T-helper 9 cell (primary cell): ENCODE data around the gene C9.
"Not testable (repeated sequence)": the region's sequence is repeated elsewhere in the genome, so short reads cannot be mapped to it uniquely, and the experiment has no call there.

Experiments
- DNase-seq: peaks from one replicate; pipeline ENCODE4 v3.0.0-alpha.2; 2020
- total RNA-seq, 2 donors: gene quantifications; one replicate each; lab custom pipeline; 2026; lab: John Stamatoyannopoulos, UW

The C9 gene
- total RNA-seq: 0 reads per million in 2 donors

DNA sequence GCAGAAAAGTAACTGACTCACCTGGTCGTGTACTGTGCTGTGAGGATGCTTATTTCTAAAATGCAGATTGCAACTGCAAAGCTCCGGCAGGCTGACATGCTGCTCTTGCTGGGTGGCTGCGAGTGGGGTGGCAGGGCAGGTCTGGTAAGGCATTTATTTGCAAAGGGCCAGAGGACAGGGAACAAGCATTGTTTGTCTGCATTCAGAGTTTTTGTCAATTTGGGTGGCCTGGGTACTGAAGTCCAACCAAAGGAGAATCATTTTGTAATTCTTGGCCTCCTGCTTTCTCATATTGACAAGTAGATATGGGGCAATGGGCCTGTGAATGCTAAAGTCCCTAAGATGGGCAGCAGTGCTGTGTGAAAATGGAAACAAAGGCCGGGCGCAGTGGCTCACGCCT, at the start of gene C9:
Gene C9, minus strand, starts transcription at position 129 of the 400 bp plus-strand sequence. Its CDS starts 31 bp downstream, at position 98.
- DNase-seq: no peak

DNA sequence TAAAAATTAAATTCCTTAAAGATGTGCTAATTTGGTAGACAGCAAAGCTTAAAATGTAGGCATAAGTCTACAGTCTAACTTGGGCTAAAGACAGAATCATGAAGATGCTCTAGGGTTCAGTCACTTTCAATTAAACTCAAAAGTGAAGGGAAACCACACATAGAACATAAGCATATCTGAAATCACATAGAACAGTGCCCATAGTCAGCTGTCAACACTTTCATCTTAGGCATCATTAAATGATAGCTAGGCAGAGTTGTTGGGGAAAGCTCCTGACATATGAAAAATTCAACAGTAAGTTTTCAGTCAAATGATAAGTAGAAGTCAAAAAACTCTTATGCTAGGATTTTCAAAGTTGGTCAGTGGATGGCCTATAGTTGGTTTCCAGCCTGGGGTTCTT, 49.5 kb upstream of the C9 start:
- no peak for DNase-seq

DNA sequence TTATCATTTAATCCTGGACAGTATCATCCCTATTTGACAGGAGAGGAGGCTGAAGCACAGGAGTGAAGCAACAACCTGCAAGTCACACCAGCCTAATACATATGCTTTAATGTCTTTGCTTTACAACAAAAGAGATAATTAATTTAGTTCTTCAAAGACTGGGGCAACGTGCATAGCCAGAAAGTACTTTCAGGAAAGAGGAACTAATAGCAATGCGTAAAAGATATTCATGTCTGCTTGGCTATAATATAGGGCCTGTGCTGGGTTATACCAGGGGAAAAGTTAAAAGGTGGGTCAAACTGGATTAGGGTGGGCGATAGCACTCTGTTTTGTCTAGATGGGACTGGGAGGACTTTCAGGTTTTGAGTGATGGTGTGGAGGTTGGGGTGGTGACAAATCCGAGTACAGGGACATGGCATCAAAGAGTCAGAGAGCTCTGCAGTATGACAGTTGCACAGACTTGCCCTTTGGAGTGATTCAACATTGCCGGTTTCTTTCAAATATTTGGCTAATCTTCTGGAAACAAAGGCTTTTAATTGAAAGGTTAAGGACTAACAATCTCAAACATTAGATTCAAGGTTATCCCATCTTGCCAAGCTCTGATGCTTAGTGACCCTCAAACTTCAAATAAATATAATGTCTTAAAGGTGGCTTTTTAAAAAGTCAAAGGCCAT, 48.6 kb upstream of the C9 start:
- no peak for DNase-seq

DNA sequence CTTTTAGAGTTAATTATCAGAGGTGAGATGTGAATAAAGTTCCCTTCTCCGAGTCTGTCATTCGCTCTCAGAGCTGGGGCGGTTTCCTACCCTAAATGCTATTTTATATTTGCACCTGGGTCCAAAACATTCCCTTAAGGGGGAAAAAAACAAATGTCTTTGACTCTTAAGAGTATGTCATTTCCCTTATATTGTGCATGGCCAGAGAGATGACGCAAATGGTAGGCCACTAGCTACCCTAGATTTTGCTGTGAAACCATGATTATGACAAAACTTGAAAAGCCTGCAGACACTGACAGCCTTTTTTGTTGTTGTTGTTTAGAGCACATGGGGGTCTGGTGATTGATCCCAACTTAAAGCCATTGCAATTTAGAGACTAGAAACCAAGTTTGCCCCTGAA, 47.7 kb upstream of the C9 start:
- DNase-seq: no peak

DNA sequence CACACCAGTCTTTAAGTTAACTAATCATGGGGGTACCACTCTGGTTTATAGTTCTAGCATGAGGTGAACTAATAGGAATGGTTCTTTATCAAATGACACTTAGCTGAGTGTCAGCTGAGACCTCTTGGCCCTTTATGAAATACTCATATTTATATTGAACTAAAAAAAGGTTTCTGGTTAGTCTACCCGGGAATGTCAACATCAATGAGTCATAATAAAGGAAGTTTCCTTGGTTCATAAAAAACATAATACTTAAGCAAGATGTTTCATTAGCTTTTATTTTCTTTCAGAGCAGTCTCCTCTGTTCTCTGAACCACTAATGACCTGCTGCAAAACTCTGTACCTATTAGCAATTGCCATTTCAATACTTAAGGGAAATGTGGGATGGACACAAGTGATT, 46.8 kb upstream of the C9 start:
- no peak for DNase-seq

DNA sequence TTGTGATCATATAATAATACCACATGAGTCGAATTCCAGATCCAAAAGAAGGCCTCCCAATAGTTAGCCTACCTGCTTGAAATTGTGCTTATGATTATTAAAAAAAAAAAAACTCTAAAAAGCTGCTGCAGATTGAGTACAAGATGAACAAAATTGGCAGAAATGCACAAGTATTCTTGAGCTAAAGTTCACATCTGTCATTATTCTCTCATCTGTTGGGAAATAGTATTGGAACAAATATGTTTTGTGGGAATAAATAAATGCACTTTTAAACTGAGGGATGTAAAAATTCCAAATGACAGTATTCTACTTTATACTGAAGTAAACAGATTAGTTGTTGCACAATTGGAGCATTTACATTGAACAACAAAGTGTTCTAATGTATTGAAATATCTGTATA, 44.7 kb upstream of the C9 start:
- DNase-seq: no peak

DNA sequence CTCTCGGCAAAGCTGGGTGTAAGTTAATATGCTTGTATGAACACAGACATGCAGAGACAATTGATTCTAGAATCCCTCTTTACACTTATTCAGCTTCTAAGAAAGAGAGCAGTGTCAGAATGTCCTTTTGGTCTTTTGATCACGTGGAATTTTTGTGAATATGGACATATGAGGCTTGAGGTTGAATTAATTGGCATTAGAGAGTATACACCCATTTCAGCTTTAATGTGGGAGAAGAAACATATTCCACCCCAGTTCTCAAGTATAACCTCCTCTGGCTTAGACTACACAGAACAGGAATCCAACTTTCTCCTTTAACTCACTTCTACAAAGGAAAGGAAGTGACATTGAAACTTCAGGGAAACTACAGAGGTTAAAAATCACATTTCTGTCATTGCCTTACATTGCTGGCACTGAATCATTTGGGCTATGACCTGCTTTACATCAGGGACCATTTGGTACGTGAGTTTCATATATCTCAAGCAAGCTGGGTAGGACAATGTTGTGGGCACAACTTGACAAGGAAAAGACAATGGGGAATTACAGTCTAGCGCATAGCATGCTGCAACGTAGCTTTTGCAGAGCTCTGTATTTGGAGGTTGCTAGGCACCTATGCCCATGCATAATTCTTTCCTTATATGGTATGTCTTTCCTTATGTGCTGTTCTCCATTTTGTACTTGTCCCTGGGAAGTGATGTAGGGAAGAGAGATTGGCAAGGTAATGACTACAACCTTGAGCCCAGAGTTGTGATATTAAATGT, 41.0 kb upstream of the C9 start:
- no peak for DNase-seq

DNA sequence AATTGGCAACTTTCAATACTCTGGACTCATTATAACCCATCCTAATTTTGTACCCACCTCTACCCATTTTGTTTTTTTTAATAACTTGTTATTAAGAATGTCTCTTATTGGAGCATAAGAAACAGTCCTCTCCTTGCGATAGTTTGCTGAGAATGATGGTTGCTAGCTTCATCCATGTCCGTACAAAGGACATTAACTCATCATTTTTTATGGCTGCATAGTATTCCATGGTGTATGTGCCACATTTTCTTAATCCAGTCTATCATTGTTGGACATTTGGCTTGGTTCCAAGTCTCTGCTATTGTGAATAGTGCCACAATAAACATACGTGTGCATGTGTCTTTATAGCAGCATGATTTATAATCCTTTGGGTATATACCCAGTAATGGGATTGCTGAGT, 39.5 kb upstream of the C9 start:
- DNase-seq: not testable (repeated sequence)

DNA sequence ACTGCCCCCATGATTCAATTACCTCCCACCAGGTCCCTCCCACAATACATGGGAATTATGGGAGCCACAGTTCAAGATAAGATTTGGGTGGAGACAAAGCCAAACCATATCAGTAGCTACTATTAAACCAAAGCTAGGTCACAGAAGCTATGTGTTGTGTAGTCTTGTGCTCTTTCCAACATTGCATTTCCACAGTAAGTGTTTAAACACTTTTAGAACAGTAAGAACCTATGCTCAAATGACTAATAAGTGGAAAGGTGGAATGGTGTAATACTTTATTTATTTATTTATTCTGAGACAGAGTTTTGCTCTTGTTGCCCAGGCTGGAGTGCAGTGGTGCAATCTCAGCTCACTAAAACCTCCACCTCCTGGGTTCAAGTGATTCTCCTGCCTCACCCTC, 37.8 kb upstream of the C9 start:
- not testable (repeated sequence) for DNase-seq

DNA sequence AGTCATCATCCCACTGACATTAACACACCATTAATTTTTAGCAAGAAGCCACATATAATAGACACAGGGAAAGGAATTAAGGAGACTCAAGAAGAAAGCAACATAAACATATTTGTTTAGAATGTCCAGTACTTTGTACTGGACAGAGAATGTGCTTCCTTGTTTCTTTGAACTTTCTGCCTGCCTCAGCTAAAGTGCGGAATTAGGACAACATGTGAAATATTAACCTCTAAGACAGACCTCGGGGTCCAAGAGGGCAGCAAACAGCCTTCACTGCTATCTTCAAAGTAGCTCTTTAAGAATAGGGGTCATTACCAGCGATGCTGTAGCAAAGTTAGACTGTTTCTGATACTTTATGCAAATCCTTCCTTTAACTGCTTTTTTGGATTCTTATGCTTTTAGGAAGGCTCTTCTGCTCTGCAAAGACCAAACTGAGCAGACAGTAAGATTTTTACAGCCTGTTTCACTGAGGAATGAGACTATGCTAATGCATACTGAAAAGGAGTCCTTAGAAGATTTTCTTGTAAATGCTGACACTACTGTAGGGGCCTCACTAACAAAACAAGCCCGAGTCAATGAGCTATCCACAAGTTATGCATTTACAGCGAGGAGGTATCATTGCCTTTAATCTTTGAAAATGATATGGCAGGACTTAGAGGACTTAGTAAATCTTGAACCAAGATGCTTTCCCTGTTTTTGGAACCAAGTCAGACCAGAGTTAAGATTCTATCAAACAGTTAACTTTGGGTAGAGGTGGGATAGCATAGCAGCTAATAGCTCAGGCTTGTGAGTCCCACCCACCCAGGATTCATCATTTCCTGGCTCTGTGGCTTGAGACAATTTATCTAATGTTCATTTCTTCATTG, 36.7 kb upstream of the C9 start:
- DNase-seq: no peak

DNA sequence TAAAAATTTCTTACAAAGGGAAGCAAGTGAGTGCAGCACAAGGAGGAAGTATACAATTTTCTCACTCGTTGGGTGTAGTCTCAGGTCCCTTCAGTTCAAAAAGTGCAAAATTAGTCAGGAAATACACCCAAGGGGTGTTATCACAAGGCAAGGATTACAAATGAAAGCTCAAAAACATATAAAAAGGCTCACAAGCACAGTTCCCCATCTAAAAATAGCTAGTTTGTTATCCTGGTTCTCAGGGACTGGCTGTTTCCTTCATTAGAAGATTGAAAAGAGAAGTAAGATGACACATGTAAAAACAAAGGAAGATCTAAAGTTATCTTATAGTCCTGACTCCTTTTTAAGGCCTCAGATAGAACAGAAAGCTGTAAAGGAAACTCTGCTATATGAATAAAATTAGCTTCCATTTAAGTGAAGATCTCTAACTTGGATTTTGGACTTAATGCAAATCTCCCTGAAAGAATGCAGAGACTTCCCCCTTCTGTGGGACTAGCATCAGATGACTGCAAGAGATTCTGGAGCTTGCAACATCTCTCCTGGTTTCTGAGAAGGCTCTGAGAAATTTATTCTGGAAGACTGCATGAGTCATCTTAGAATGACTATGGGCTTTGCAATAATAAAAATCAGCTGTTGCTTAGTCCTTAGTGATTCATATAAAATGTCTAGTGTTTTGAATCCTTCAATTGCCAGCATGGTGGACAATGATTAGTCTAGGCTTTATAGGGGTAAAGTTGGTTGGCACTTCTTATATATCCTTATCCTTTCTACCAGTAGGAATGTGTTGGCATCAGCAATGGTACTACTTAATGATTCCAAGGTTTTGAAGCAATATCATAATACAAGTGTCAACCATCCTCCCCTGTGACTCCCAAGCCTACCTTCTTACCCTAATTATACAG, 35.1 kb upstream of the C9 start:
- no peak for DNase-seq

DNA sequence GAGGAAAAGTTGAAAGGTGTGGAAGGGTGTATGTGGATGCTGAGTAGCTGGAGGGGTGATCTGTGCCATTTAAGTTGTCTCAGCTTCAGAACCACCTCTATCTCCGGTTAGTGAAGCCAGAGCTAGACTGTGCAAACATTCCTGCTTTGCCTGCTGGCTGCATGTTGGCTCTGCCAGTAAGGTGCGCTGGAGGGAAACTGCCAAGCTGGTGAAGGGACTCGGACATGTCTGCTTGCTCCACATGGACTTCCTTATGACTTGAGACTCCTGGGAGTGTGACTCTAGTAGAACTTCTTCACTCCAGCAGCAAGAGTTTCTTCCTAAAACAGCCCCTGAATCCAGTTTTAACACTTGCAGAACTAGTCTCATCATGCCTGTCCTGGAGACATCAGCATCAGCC, 32.5 kb upstream of the C9 start:
- DNase-seq: no peak

DNA sequence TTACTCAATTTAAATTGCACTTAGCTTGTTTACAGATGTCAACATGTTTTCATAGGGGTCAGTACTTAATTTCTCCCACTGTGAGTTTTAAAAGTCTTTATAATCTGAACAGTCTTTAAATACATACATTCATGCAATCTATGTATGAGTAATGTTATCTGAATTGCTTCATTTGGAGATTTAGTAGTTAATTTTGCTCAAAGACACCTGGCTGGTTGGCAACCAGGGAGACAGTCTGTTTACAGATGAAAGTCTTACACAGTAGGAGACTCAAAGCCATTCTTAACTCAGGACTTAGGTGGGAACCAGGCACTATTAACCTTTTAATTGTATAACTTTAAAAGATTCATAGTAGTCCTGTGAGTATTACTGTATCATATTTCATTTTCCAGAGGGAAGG, 31.2 kb upstream of the C9 start:
- no peak for DNase-seq

DNA sequence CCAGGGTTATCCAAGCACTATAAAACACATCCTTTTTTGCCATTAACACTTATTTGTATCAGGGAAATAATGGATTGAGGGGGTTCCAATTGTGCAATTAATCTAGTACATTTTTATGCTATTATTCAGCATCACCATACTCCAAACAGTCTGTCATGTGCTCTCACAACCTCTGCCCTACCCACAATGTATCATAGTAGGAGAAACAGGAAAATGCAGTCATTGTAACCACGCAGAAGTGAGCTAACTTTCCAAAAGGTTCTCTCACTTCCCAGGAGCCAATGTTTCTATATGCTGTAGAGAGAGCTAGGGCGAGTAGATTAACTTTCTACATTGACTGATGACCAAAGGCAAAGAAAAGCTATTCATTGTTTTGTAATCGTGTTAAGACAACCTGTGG, 30.7 kb upstream of the C9 start:
- no peak for DNase-seq

DNA sequence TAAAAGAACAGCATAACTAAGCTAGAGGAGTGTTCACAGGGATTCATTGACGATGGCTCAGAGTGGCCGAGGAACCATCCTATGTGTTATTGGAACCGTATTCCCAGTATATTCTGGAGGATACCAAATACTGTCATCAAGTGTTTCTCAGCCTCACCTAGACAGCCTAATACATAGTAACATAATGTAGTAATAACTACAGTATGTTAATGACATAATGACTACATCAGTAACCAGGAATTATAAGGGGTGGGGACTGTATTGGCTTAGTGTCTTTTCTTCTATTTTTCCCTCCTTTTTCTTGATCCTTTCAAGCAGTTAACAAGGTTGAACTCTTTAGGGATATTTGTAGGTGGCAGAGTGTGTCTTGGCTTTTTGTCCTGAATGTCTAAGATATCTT, 26.6 kb upstream of the C9 start:
- no peak for DNase-seq

DNA sequence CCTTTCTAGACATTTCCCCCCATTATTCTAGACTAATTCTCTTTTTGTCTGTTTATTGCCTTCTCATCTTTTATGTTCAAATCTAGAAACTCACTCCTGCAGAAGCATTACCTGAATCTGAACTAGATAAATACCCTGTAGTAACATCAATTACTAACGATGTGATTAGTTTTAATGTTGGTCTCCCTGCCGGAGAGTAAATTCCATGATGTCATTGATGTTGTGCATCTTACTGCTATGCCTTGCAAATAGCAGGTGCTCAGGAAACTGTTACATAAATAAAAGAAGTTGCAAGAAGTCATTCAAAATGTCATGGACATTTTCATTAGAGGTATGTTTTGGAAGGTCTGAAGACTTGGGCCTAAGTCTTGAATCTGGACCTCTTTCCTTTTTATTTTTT, 23.0 kb upstream of the C9 start:
- no peak for DNase-seq

DNA sequence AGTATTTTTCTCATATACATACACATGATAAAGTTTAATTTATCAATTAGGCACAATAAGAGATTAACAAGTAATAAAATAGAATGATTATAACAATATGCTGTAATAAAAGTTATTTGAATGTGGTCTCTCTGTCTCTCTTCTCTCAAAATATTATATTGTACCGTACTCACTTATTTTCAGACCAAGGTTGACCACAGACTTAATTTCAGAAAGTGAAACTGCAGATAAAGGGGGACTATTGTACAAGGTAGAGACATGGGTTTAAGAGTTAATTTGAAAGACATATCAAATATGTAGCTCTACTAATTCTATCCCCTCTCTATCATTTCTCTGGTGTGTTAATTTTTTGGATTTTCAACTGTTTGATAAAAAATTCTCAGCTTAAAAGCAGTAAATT, 20.0 kb upstream of the C9 start:
- no peak for DNase-seq

DNA sequence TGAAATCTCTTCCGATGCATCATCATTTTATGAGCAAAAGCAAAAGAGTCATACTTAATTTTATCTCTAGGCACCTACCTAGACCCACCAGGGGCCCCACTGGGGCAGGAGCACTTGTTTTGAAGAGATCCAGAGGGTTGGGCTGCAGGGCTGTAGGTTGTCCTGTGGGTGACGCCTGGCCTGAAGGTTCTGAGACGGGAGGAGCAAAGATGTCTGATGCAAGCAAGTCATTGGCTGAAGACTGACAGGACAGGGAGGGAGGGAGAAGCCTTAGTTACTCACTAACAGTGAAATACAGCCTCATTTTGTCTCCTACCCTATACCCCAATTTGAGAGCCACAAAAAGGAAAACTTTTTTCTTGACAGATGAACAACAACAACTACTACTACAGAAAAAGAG, 17.1 kb upstream of the C9 start:
- no peak for DNase-seq

DNA sequence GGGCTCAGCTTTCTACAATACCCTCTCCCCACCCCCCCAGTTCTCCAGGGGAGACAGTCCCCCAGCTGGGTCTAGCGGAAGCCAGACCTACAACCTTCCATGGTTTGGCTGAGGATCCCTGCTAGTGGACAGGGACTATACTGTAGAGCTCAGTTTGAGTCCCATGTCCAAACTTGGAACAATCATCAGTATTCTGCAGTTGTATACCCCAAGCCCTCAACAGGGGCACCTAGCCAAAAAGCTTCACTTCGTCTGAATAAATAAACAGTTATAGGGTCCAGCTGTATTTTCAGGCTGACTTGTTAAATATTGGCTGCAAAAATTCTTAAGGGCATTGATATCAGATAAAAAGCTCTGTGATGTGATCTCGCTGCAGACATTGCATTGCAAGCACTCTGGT, 15.4 kb upstream of the C9 start:
- DNase-seq: no peak

DNA sequence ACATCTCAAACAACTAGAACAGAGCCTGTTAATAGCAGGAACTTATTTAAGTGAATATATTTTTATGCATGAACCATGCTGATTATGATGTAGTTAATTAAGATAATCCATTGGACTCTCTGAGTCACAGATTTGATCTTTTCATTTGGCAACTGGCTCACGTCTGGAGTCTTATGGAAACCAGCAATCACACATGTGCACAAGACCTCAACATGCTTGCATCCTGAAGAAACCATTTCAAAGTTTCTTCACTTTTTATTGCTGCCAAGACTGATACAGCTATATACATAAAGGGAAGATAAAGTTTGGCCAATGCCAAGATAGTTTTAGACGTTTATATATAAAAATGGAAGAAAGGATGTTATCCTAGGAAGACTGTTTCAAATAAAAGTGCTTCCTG, 13.3 kb upstream of the C9 start:
- DNase-seq: no peak

DNA sequence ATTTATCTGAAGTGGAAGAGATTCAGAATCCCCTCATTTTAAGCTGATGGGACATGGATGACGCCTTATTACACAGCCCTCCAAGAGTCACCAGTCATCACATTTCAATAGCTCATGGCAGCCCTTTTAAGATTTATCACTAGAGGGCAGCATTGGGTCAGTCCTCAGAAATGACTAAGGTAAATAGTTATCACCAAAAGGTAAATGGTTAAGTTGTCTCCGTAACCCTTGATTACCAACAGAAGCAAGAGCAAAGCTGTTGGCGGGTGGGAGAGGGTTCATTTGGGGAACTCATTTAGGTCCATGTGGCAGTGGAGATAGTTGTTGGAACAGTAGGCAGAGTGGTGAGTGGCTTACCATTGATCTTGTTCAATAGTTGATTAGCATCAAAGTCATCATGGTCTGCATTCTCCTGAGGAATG, 12.0 kb upstream of the C9 start:
- no peak for DNase-seq

DNA sequence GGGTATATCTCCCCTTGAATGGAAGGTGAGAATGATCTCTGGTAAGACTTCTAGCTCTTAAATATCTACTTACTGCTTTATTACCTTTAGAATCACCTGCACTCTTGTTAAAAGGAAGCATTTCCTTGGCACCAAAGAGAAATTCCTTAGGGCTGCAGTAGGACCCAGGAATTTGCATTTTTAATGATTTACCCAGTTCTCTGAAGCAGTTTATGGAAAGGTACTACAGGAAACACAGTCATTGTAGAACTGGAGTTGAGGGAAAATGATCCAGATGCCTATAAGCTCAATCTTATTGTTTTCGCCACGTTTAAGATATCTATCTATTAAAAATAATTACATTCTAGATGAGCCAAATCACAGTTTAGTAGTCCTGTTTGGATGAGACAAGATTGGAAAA, 9.5 kb upstream of the C9 start:
- no peak for DNase-seq

DNA sequence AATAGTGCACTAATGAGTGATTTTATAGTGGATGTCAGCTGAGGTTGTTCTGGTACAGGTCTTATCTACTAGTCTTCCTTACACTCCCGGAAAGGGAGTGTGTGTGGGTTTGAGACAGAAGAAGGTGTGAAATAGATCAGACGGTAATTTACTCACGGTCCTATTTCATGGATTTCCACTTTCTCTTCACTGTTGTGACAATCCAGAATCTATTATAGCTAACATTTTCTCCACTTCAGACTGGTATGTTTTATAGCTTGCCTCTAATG, 7.0 kb upstream of the C9 start:
- no peak for DNase-seq
